KMS-11 (cell line): Measurements from ENCODE around the gene GTPBP4.
"Not testable (repeated sequence)": the region's sequence is repeated elsewhere in the genome, so short reads cannot be mapped to it uniquely, and the experiment has no call there.

Source experiments
- H2AFZ ChIP-seq: fragments of 200-600 bp; sonication (generic); 2 replicates; pipeline ENCODE4 v1.6.1; 2016; ENCODE audit warnings: antibody characterized with exemption, mixed run types, low read depth
- H3K27ac ChIP-seq: fragments of 200-600 bp; sonication (generic); 2 replicates; pipeline ENCODE4 v1.6.1; 2016; ENCODE audit warnings: mild to moderate bottlenecking, mixed run types
- H3K27me3 ChIP-seq: fragments of 200-600 bp; sonication (generic); 2 replicates; pipeline ENCODE4 v1.6.1; 2017; ENCODE audit warnings: mild to moderate bottlenecking, low read depth, mixed run types, moderate library complexity; ENCODE audit not compliant: insufficient read depth
- H3K36me3 ChIP-seq: fragments of 200-600 bp; sonication (generic); 2 replicates; pipeline ENCODE4 v1.6.1; 2017; ENCODE audit warnings: mild to moderate bottlenecking, mixed run types; ENCODE audit not compliant: insufficient read depth
- H3K4me1 ChIP-seq: fragments of 200-600 bp; sonication (generic); 2 replicates; pipeline ENCODE4 v1.6.1; 2016; ENCODE audit warnings: mild to moderate bottlenecking, low read depth, mixed run types; ENCODE audit not compliant: poor library complexity, severe bottlenecking
- H3K4me2 ChIP-seq: fragments of 200-600 bp; sonication (generic); 2 replicates; pipeline ENCODE4 v1.7.0; 2016; ENCODE audit warnings: mild to moderate bottlenecking, mixed run types
- H3K4me3 ChIP-seq: fragments of 200-600 bp; sonication (generic); IDR thresholded peaks from 2 replicates; pipeline ENCODE4 v1.6.1; 2017; ENCODE audit warnings: low read depth, low read length, mixed read lengths; ENCODE audit not compliant: insufficient read depth
- H3K79me2 ChIP-seq: fragments of 200-600 bp; sonication (generic); 2 replicates; pipeline ENCODE4 v1.6.1; 2016; ENCODE audit warnings: low read depth, mixed run types; ENCODE audit not compliant: insufficient read depth
- H3K9ac ChIP-seq: fragments of 200-600 bp; sonication (generic); 2 replicates; pipeline ENCODE4 v1.6.1; 2016; ENCODE audit warnings: mild to moderate bottlenecking, mixed run types
- H4K20me1 ChIP-seq: fragments of 200-600 bp; sonication (generic); 2 replicates; pipeline ENCODE4 v1.6.1; 2016; ENCODE audit warnings: mild to moderate bottlenecking, mixed run types; ENCODE audit not compliant: insufficient read depth
- CTCF ChIP-seq: fragments of 200-600 bp; sonication (generic); conservative IDR thresholded peaks from 2 replicates; pipeline ENCODE4 v1.6.1; 2017; ENCODE audit warnings: low read depth, mild to moderate bottlenecking, antibody characterized with exemption, low read length, moderate library complexity, mixed read lengths

The GTPBP4 gene

GRCh38 chr10:1033601-1034000 is 45.4 kb downstream of the GTPBP4 start:
- H3K4me3 ChIP-seq = no peak overlapping the region
- no peaks in the 10 kb centered on the region for H3K4me1 ChIP-seq
- no peaks in the 10 kb centered on the region for H3K27me3 ChIP-seq
- TF ChIP-seq CTCF = no peak
- H3K4me2 ChIP-seq = no peak overlapping the region
- no peaks in the 10 kb centered on the region for H3K79me2 ChIP-seq
- H3K9ac ChIP-seq = no peak overlapping the region
- H2AFZ ChIP-seq = no peak overlapping the region
- no peaks in the 10 kb centered on the region for H4K20me1 ChIP-seq
- H3K27ac ChIP-seq = no peak overlapping the region
- no peaks in the 10 kb centered on the region for H3K36me3 ChIP-seq

- no peak overlapping the region for H2AFZ ChIP-seq
- H3K27ac ChIP-seq = no peak overlapping the region
- H3K9ac ChIP-seq = no peak overlapping the region
- no peaks in the 10 kb centered on the region for H4K20me1 ChIP-seq
- H3K79me2 ChIP-seq = no peaks in the 10 kb centered on the region
- H3K27me3 ChIP-seq = no peaks in the 10 kb centered on the region
- H3K4me3 ChIP-seq = no peak overlapping the region
- no peak overlapping the region for H3K4me2 ChIP-seq
- H3K4me1 ChIP-seq = no peaks in the 10 kb centered on the region
- H3K36me3 ChIP-seq = 0 out of 2 replicates have a peak, but pooled peaks cover 5% of the 10 kb centered on the region
- TF ChIP-seq CTCF = no peak
Observed at GRCh38 chr10:1034758-1035157, 46.5 kb downstream of the GTPBP4 start.

GRCh38 chr10:1035201-1035600 is 47.0 kb downstream of the GTPBP4 start:
- H3K4me1 ChIP-seq = no peaks in the 10 kb centered on the region
- peaks cover 10% of the 10 kb centered on the region; the same call in 1 of the 2 replicates for H3K36me3 ChIP-seq
- H3K4me2 ChIP-seq = no peak overlapping the region
- no peak overlapping the region for H3K4me3 ChIP-seq
- no peaks in the 10 kb centered on the region for H4K20me1 ChIP-seq
- H3K27ac ChIP-seq = no peak overlapping the region
- H3K9ac ChIP-seq = no peak overlapping the region
- H2AFZ ChIP-seq = no peak overlapping the region
- no peaks in the 10 kb centered on the region for H3K27me3 ChIP-seq
- no peaks in the 10 kb centered on the region for H3K79me2 ChIP-seq
- TF ChIP-seq CTCF = no peak

- Histone ChIP-seq H3K4me2 (no peak overlapping the region), H4K20me1 (no peaks in the 10 kb centered on the region), H3K36me3 (peaks cover 17% of the 10 kb centered on the region; the same call in 1 of the 2 replicates), H3K9ac (no peak overlapping the region), H3K4me1 (no peaks in the 10 kb centered on the region), H3K79me2 (no peaks in the 10 kb centered on the region), H3K27me3 (no peaks in the 10 kb centered on the region), H2AFZ (no peak overlapping the region), H3K4me3 (no peak overlapping the region), H3K27ac (no peak overlapping the region)
- no peak for TF ChIP-seq CTCF
Observed at GRCh38 chr10:1036341-1036791, 48.1 kb downstream of the GTPBP4 start.

- no peak overlapping the region for H3K4me2 ChIP-seq
- no peak overlapping the region for H3K27ac ChIP-seq
- peaks cover 22% of the 10 kb centered on the region; the same call in 1 of the 2 replicates for H3K36me3 ChIP-seq
- H3K79me2 ChIP-seq = no peaks in the 10 kb centered on the region
- H3K9ac ChIP-seq = no peak overlapping the region
- no peak overlapping the region for H2AFZ ChIP-seq
- TF ChIP-seq CTCF = no peak
- H4K20me1 ChIP-seq = no peaks in the 10 kb centered on the region
- H3K4me3 ChIP-seq = no peak overlapping the region
- no peaks in the 10 kb centered on the region for H3K4me1 ChIP-seq
- no peaks in the 10 kb centered on the region for H3K27me3 ChIP-seq
Observed at GRCh38 chr10:1037098-1037497, 48.9 kb downstream of the GTPBP4 start.

GRCh38 chr10:1038769-1039168 is 50.5 kb downstream of the GTPBP4 start:
- not testable (repeated sequence) for H3K9ac ChIP-seq, H3K4me3 ChIP-seq, H3K4me2 ChIP-seq, H3K27ac ChIP-seq, H2AFZ ChIP-seq, H4K20me1 ChIP-seq, H3K27me3 ChIP-seq, H3K4me1 ChIP-seq, H3K79me2 ChIP-seq
- peaks cover 37% of the 10 kb centered on the region; the same call in 1 of the 2 replicates for H3K36me3 ChIP-seq
